Measurements from ENCODE around the gene TPM4. TPM values are rescaled to one million over a fixed set of nuclear protein-coding genes. Genes with fewer than 3 reads are reported as not detected.

The TPM4 gene
- total and polyA plus RNA-seq, 2 of the 13 experiments (the other 11 are each of a cell fraction or from before 2014, with no cell fraction given): 180 to 188 TPM

DNA sequence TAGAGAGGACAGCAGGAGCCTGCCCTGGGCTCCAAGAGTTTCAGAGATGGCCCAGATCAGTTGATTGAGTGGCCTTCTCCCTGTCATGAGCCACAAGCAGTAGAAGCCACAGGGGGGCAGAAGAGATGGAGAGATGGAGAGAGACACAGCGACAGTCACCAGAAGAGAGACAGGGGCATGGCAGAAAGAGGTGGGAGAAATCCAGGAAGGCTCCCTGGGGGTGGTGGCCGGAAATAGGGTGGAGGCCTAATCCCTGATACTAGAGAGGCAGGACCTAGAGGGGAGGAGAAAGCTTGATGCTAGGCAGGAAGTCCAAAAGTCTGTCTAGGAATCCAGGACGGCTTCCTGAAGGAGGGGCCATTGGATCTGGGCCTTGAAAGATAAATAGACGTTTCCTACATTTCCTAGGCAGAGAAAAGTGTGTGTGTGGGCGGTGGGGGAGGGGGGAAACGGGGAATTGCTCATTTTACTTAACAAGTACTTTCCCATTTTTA is 9.6 kb upstream of the TPM4 start (continued):
- TF ChIP-seq IKZF4 (CRISPR knock-in tag; IDR thresholded peaks at IDR 0.05; ENCODE audit: borderline replicate concordance, low read depth, not compliant biosample characterization) (no peak), FOXJ3 (CRISPR knock-in tag; IDR thresholded peaks at IDR 0.05; ENCODE audit: borderline replicate concordance) (no peak), ZNF30 (CRISPR knock-in tag; IDR thresholded peaks at IDR 0.05) (no peak), ZNF292 (CRISPR knock-in tag; IDR thresholded peaks at IDR 0.05; ENCODE audit: borderline replicate concordance, low read depth) (no peak), ZNF224 (CRISPR knock-in tag; IDR thresholded peaks at IDR 0.05) (no peak), HDAC2 (CRISPR knock-in tag; IDR thresholded peaks at IDR 0.05) (peak; percentile 51; the same call in 1 of the 2 replicates), ZNF207 (IDR thresholded peaks at IDR 0.05; ENCODE audit: borderline replicate concordance) (no peak), ZNF652 (CRISPR knock-in tag; IDR thresholded peaks at IDR 0.05; ENCODE audit: borderline replicate concordance, low read depth) (no peak), ZNF567 (CRISPR knock-in tag; IDR thresholded peaks at IDR 0.05; ENCODE audit: borderline replicate concordance) (0 out of 2 replicates have a peak, but pooled peaks have one; percentile 51), MAFG (CRISPR knock-in tag; IDR thresholded peaks at IDR 0.05) (no peak), ZNF737 (CRISPR knock-in tag; IDR thresholded peaks at IDR 0.05; ENCODE audit: borderline replicate concordance) (no peak), EHMT2 (IDR thresholded peaks at IDR 0.05; ENCODE audit: borderline replicate concordance, low read depth, low read length) (no peak), KDM5A (IDR thresholded peaks at IDR 0.05; ENCODE audit: borderline replicate concordance, low read length) (no peak), HDAC6 (IDR thresholded peaks at IDR 0.05; ENCODE audit: low read depth, low read length) (no peak), ZC3H4 (CRISPR knock-in tag; IDR thresholded peaks at IDR 0.05; ENCODE audit: borderline replicate concordance) (no peak), NFATC3 (CRISPR knock-in tag; IDR thresholded peaks at IDR 0.05) (no peak), GABPA (IDR thresholded peaks at IDR 0.05; ENCODE audit: low read depth, low read length) (no peak), GABPA (CRISPR knock-in tag; IDR thresholded peaks at IDR 0.05; ENCODE audit: low read depth) (peak; percentile 67), IRX3 (CRISPR knock-in tag; IDR thresholded peaks at IDR 0.05; ENCODE audit: borderline replicate concordance, low read depth) (no peak)
- TF ChIP-seq, protein P1, sequence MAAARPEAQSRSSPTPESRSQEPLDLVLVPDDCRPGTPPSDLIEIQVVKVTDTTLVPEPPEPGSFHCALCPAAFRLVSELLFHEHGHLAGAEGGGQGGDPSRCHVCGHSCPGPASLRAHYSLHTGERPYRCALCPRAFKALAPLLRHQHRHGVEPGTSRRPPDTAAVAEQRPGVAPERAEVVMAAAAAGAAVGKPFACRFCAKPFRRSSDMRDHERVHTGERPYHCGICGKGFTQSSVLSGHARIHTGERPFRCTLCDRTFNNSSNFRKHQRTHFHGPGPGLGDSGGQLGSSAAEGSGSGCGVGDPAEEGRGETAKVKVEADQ (CRISPR knock-in tag; IDR thresholded peaks at IDR 0.05; ENCODE audit: borderline replicate concordance): no peak
- TF ChIP-seq, protein P2, sequence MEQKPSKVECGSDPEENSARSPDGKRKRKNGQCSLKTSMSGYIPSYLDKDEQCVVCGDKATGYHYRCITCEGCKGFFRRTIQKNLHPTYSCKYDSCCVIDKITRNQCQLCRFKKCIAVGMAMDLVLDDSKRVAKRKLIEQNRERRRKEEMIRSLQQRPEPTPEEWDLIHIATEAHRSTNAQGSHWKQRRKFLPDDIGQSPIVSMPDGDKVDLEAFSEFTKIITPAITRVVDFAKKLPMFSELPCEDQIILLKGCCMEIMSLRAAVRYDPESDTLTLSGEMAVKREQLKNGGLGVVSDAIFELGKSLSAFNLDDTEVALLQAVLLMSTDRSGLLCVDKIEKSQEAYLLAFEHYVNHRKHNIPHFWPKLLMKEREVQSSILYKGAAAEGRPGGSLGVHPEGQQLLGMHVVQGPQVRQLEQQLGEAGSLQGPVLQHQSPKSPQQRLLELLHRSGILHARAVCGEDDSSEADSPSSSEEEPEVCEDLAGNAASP (CRISPR knock-in tag; IDR thresholded peaks at IDR 0.05; ENCODE audit: borderline replicate concordance): peak; percentile 29; the same call in 1 of the 2 replicates
- TF ChIP-seq, protein P3, sequence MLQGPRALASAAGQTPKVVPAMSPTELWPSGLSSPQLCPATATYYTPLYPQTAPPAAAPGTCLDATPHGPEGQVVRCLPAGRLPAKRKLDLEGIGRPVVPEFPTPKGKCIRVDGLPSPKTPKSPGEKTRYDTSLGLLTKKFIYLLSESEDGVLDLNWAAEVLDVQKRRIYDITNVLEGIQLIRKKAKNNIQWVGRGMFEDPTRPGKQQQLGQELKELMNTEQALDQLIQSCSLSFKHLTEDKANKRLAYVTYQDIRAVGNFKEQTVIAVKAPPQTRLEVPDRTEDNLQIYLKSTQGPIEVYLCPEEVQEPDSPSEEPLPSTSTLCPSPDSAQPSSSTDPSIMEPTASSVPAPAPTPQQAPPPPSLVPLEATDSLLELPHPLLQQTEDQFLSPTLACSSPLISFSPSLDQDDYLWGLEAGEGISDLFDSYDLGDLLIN (CRISPR knock-in tag; IDR thresholded peaks at IDR 0.05; ENCODE audit: borderline replicate concordance): no peak
- TF ChIP-seq, protein P4, sequence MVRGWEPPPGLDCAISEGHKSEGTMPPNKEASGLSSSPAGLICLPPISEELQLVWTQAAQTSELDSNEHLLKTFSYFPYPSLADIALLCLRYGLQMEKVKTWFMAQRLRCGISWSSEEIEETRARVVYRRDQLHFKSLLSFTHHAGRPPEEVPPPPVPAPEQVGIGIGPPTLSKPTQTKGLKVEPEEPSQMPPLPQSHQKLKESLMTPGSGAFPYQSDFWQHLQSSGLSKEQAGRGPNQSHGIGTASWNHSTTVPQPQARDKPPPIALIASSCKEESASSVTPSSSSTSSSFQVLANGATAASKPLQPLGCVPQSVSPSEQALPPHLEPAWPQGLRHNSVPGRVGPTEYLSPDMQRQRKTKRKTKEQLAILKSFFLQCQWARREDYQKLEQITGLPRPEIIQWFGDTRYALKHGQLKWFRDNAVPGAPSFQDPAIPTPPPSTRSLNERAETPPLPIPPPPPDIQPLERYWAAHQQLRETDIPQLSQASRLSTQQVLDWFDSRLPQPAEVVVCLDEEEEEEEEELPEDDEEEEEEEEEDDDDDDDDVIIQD (CRISPR knock-in tag; IDR thresholded peaks at IDR 0.05; ENCODE audit: low read depth): 0 out of 2 replicates have a peak, but pooled peaks have one; percentile 43
- TF ChIP-seq, protein P5, sequence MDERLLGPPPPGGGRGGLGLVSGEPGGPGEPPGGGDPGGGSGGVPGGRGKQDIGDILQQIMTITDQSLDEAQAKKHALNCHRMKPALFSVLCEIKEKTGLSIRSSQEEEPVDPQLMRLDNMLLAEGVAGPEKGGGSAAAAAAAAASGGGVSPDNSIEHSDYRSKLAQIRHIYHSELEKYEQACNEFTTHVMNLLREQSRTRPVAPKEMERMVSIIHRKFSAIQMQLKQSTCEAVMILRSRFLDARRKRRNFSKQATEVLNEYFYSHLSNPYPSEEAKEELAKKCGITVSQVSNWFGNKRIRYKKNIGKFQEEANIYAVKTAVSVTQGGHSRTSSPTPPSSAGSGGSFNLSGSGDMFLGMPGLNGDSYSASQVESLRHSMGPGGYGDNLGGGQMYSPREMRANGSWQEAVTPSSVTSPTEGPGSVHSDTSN (CRISPR knock-in tag; IDR thresholded peaks at IDR 0.05): 0 out of 2 replicates have a peak, but pooled peaks have one; percentile 31

Measured in HepG2 (cell line).